GM18519 (cell line): ENCODE data around the gene RNU1-3.
"Not testable (repeated sequence)": the region's sequence is repeated elsewhere in the genome, so short reads cannot be mapped to it uniquely, and the experiment has no call there.

ENCODE experiments used
- ATAC-seq: cut with Tn5 transposase; IDR thresholded peaks from one replicate; pipeline ENCODE4 v1.9.1; 2021; ENCODE audit warnings: mild to moderate bottlenecking, moderate library complexity; ENCODE audit not compliant: unreplicated experiment, low FRiP score

Gene RNU1-3

GRCh38 chr1:16623337-16623736 is 43.4 kb downstream of the RNU1-3 start:
- ATAC-seq: not testable (repeated sequence)

GRCh38 chr1:16621681-16622315 is 45.0 kb downstream of the RNU1-3 start:
- not testable (repeated sequence) for ATAC-seq

- ATAC-seq: no peak
Measured at GRCh38 chr1:16621300-16621658, 45.5 kb downstream of the RNU1-3 start.

- ATAC-seq: not testable (repeated sequence)
Measured at GRCh38 chr1:16619803-16620501, 46.8 kb downstream of the RNU1-3 start.

GRCh38 chr1:16618719-16619118 is 48.0 kb downstream of the RNU1-3 start:
- no peak for ATAC-seq

GRCh38 chr1:16617778-16618580 is 48.8 kb downstream of the RNU1-3 start:
- no peak for ATAC-seq

- ATAC-seq: no peak
Measured at GRCh38 chr1:16617114-16617631, 49.6 kb downstream of the RNU1-3 start.
